Fibroblast of the aortic adventitia (primary cell): ENCODE results near the gene JKAMP. TPM values are rescaled to one million over a fixed set of nuclear protein-coding genes. Genes with fewer than 3 reads are reported as not detected.

Experiments
- DNase-seq: peaks from one replicate; pipeline ENCODE4 v3.0.0-alpha.2; 2010; ENCODE audit warnings: low read depth
- H3K4me3 ChIP-seq: 2 replicates; pipeline ENCODE4 v1.5.1; 2011; ENCODE audit warnings: low read depth, mild to moderate bottlenecking, control low read depth, low read length, moderate library complexity
- CTCF ChIP-seq: IDR thresholded peaks from 2 replicates; pipeline ENCODE4 v1.5.1; 2011; ENCODE audit warnings: mild to moderate bottlenecking, low read length, control low read depth, inconsistent platforms; ENCODE audit not compliant: insufficient read depth
- total RNA-seq: library from RNA; depleted of rRNA; stranded (reverse); fragments of >200 nt; gene quantifications from 2 replicates; pipeline ENCODE4 v1.2.3, GENCODE V29; 2012; ENCODE audit warnings: low replicate concordance

JKAMP gene
- total RNA-seq, 1 donor: 105 TPM

- no peak for DNase-seq
- H3K4me3 ChIP-seq: no peak overlapping the region
Measured at GRCh38 chr14:59450716-59451115, 33.6 kb upstream of the JKAMP start.

GRCh38 chr14:59451849-59452248 is 32.5 kb upstream of the JKAMP start:
- no peak for TF ChIP-seq CTCF
- H3K4me3 ChIP-seq: no peak overlapping the region
- DNase-seq: no peak

More at GRCh38 chr14:59450716-59451115, 33.6 kb upstream of the JKAMP start:
- no peak for TF ChIP-seq CTCF

GRCh38 chr14:59454139-59454538 is 30.2 kb upstream of the JKAMP start:
- H3K4me3 ChIP-seq: no peak overlapping the region
- DNase-seq: peak; percentile 98
- TF ChIP-seq CTCF: no peak

- no peak for TF ChIP-seq CTCF
- no peak overlapping the region for H3K4me3 ChIP-seq
- DNase-seq: peak; percentile 92
Measured at GRCh38 chr14:59455411-59455810, 28.9 kb upstream of the JKAMP start.

- no peak overlapping the region for H3K4me3 ChIP-seq
- TF ChIP-seq CTCF: no peak
- DNase-seq: no peak
Measured at GRCh38 chr14:59458486-59458885, 25.8 kb upstream of the JKAMP start.

GRCh38 chr14:59460378-59460777 is 23.9 kb upstream of the JKAMP start:
- no peak for DNase-seq
- TF ChIP-seq CTCF: no peak
- H3K4me3 ChIP-seq: no peak overlapping the region

GRCh38 chr14:59461891-59462290 is 22.4 kb upstream of the JKAMP start:
- TF ChIP-seq CTCF: no peak
- no peak overlapping the region for H3K4me3 ChIP-seq
- DNase-seq: no peak
